K562 (cell line): ENCODE data around the gene SLC4A5. TPM values are rescaled to one million over a fixed set of nuclear protein-coding genes. Genes with fewer than 3 reads are reported as not detected.

ENCODE experiments used
- ATAC-seq: fragments of 200-7000 bp; cut with Tn5 transposase; 3 replicates; pipeline ENCODE4 v1.9.1; 2020; ENCODE audit warnings: moderate library complexity
- BruUV-seq: library from RNA; stranded (reverse); fragments of 400-500 nt; replicated peaks from 2 replicates; lab custom pipeline; 2021; lab: Mats Ljungman, UMichigan
- CTCF ChIA-PET: fragments of 300-600 bp; formaldehyde crosslinking; extraction: SDS; loops from one replicate; lab custom pipeline; 2021; ENCODE audit warnings: low intra/inter-chr PET ratio; lab: Yijun Ruan, JAX
- POLR2A ChIA-PET: fragments of 300-600, 350-650 bp; sonication (Branson Sonifier 250); formaldehyde crosslinking; extraction: SDS; loops from one replicate; lab custom pipeline; 2021; ENCODE audit warnings: antibody characterized with exemption, inconsistent platforms; lab: Yijun Ruan, JAX
- DNase-seq, 4 experiments: peaks; one replicate each; pipeline versions ENCODE4 v3.0.0 to v3.0.0-alpha.2; 2011 to 2018; ENCODE audit warnings: low spot score in 3 of 4, mixed read lengths in 3 of 4; ENCODE audit errors: extremely low read depth in 1 of 4
- FAIRE-seq: peaks from 2 replicates; lab custom pipeline; 2011; peaks lifted over from hg19 to GRCh38; lab: Jason Lieb, UNC
- H2AFZ ChIP-seq: 2 replicates; pipeline ENCODE4 v1.6.0; 2011; ENCODE audit warnings: low read depth, low read length, control low read depth, inconsistent platforms
- H3K27ac ChIP-seq: fragments of 200-600 bp; 3 replicates; pipeline ENCODE4 v1.8.0; 2011; ENCODE audit warnings: low read depth, mild to moderate bottlenecking, control low read depth, inconsistent platforms, low read length, moderate library complexity, mixed read lengths; ENCODE audit errors: extremely low read depth
- H3K27me3 ChIP-seq, 2 experiments: fragments of 300-600 bp in 1 of 2; 2 replicates in 1 of 2; 3 replicates in 1 of 2; pipeline versions ENCODE4 v1.6.0 to v1.8.0; 2011; ENCODE audit warnings: inconsistent platforms in 2 of 2, low read length in 2 of 2, mild to moderate bottlenecking in 1 of 2, mixed read lengths in 1 of 2, moderate library complexity in 1 of 2; ENCODE audit not compliant: control insufficient read depth in 2 of 2, insufficient read depth in 2 of 2
- H3K36me3 ChIP-seq: fragments of 300-600 bp; 3 replicates; pipeline ENCODE4 v1.8.0; 2011; ENCODE audit warnings: mild to moderate bottlenecking, low read length, inconsistent platforms; ENCODE audit not compliant: control insufficient read depth, insufficient read depth
- H3K4me1 ChIP-seq, 2 experiments: fragments of 200-600 bp in 1 of 2; replicated peaks in 1 of 2; 2 replicates in 1 of 2; 3 replicates in 1 of 2; pipeline versions ENCODE4 v1.5.1 to v1.8.0; 2011; ENCODE audit warnings: inconsistent platforms in 2 of 2, low read length in 2 of 2, mild to moderate bottlenecking in 1 of 2, mixed read lengths in 1 of 2, moderate library complexity in 1 of 2; ENCODE audit not compliant: control insufficient read depth in 2 of 2, insufficient read depth in 2 of 2
- H3K4me2 ChIP-seq: 2 replicates; pipeline ENCODE4 v1.6.1; 2011; ENCODE audit warnings: low read length, control low read depth, inconsistent platforms, mixed read lengths; ENCODE audit not compliant: insufficient read depth
- H3K4me3 ChIP-seq: fragments of 200-600 bp; sonication (generic), shearing (Covaris generic); 2 replicates; pipeline ENCODE4 v1.5.1; 2016; ENCODE audit warnings: control low read depth, inconsistent platforms
- H3K79me2 ChIP-seq: fragments of 200-600 bp; 3 replicates; pipeline ENCODE4 v1.8.0; 2011; ENCODE audit warnings: low read length, inconsistent platforms; ENCODE audit not compliant: control insufficient read depth, insufficient read depth
- H3K9ac ChIP-seq, 2 experiments: 2 replicates each; pipeline versions ENCODE4 v1.6.0 to v1.6.1; 2011; ENCODE audit warnings: low read depth in 2 of 2, low read length in 2 of 2, control low read depth in 1 of 2, inconsistent platforms in 1 of 2, mild to moderate bottlenecking in 1 of 2, mixed read lengths in 1 of 2; ENCODE audit not compliant: insufficient read depth in 1 of 2
- H3K9me1 ChIP-seq: one replicate; pipeline ENCODE4 v1.6.0; 2011; ENCODE audit warnings: inconsistent platforms, mild to moderate bottlenecking, low read length, moderate library complexity; ENCODE audit not compliant: control insufficient read depth, insufficient read depth
- H3K9me3 ChIP-seq: replicated peaks from 2 replicates; pipeline ENCODE4 v1.5.1; 2011; ENCODE audit warnings: low read depth, low read length, inconsistent platforms; ENCODE audit not compliant: control insufficient read depth, insufficient read depth
- H4K20me1 ChIP-seq: replicated peaks from 2 replicates; pipeline ENCODE4 v1.6.1; 2011; ENCODE audit warnings: low read length, inconsistent platforms, mixed read lengths; ENCODE audit not compliant: control insufficient read depth, insufficient read depth
- CEBPB ChIP-seq: fragments of 450-650 bp; IDR thresholded peaks from 2 replicates; pipeline ENCODE4 v1.6.1; 2016; ENCODE audit warnings: missing genetic modification characterization, missing compliant biosample characterization
- NCOA1 ChIP-seq: fragments of 450-650 bp; IDR thresholded peaks from 2 replicates; pipeline ENCODE4 v1.6.1; 2016; ENCODE audit warnings: low read depth
- RFX1 ChIP-seq: fragments of 450-650 bp; IDR thresholded peaks from 2 replicates; pipeline ENCODE4 v1.6.1; 2016; ENCODE audit warnings: mild to moderate bottlenecking, moderate library complexity
- ZNF699 ChIP-seq: fragments of 250-450 bp; sonication (Bioruptor Pico); IDR thresholded peaks from 2 replicates; pipeline ENCODE4 v1.8.0; 2021; ENCODE audit warnings: mild to moderate bottlenecking, moderate library complexity; ENCODE audit not compliant: insufficient replicate concordance
- WGBS: fragments of 100-300 bp; shearing (Covaris generic); methylation state at CpG from one replicate; pipeline ENCODE4 v1.1.6; 2016; ENCODE audit warnings: low coverage, mixed read lengths; ENCODE audit not compliant: insufficient coverage; ENCODE audit errors: missing lambda C conversion rate; 5-methylcytosine and 5-hydroxymethylcytosine counted together
- in situ Hi-C: fragments of 300-500 bp; cut with MboI; formaldehyde crosslinking; loops from 4 replicates; pipeline ENCODE4 v1.15.0; 2018; ENCODE audit warnings: inconsistent platforms, mixed read lengths
- intact Hi-C: fragments of 100-400 bp; cut with micrococcal nuclease; formaldehyde crosslinking; loops from 2 replicates; pipeline ENCODE4 v1.14.2; 2022
- polyA plus RNA-seq, 8 experiments: library from polyadenylated mRNA; depleted of rRNA in 4 of 8; stranded (reverse) in 5 of 8; unstranded in 3 of 8; fragments of >200 nt; fragmentation: Nextera tagmentation in 2 of 8; fragmentation: Illumina TruSeq in 1 of 8; extraction: Ambion mirVana in 2 of 8; extraction: Trizol in 1 of 8; gene quantifications; 2 replicates each; pipeline versions ENCODE4 v1.2.1 to v1.2.3, GENCODE V29; 2011 to 2014; ENCODE audit warnings: inconsistent platforms in 1 of 8, missing spikeins in 1 of 8
- total RNA-seq, 7 experiments: library from RNA; depleted of rRNA in 6 of 7; stranded (reverse); fragments of >200 nt in 6 of 7; fragmentation: Illumina TruSeq in 2 of 7; extraction: Trizol in 2 of 7; gene quantifications; 2 replicates each; pipeline versions ENCODE4 v1.2.1 to v1.2.3, GENCODE V29; 2011 to 2021; ENCODE audit warnings: low replicate concordance in 1 of 7

The SLC4A5 gene
- total and polyA plus RNA-seq, 9 of the 15 experiments (the other 6 are each of a cell fraction or from before 2014, with no cell fraction given) = 0.03 to 0.77 (median 0.14) TPM; not detected in 1

GRCh38 chr2:74385396-74385795 is 42.2 kb upstream of the SLC4A5 start:
- FAIRE-seq (no peak), DNase-seq (no peak), ATAC-seq (peak; percentile 31; the same call in 2 of the 3 replicates)
- POLR2A ChIA-PET = interaction anchor here (0.7 to 0.9 kb wide), 2 partner anchors 10 to 15 kb away, joined by 3 to 4 read pairs; no protein-coding TSS in a partner anchor
- 81% methylated on average over 8 of the region's 8 CpGs for WGBS
- Histone ChIP-seq H2AFZ (no peak overlapping the region), H3K9me3 (no peaks in the 10 kb centered on the region), H3K4me2 (no peak overlapping the region), H3K27ac (no peak overlapping the region), H3K79me2 (peaks cover 20% of the 10 kb centered on the region; the same call in 2 of the 3 replicates), H3K27me3 (no peaks in the 10 kb centered on the region), H3K4me3 (no peak overlapping the region), H3K9ac (no peak overlapping the region), H3K36me3 (peaks cover 12% of the 10 kb centered on the region; the same call in 2 of the 3 replicates), H3K9me1 (no peaks in the 10 kb centered on the region), H4K20me1 (0 out of 2 replicates have a peak, but pooled peaks cover 3% of the 10 kb centered on the region), H3K4me1 (peaks cover under 1 to 20% of the 10 kb centered on the region in 2 experiments; a peak in 2 of 5 replicates)
- no TSS peak for BruUV-seq
- TF ChIP-seq CEBPB (tag) (0 out of 2 replicates have a peak, but pooled peaks have one; percentile 12), RFX1 (peak; percentile 81), NCOA1 (no peak)
- intact Hi-C loops = no loop called here
- in situ Hi-C loops = no loop called here
- CTCF ChIA-PET = interaction anchor here (0.5 kb wide), 1 partner anchor 68 kb away, joined by 3 read pairs; no protein-coding TSS in a partner anchor

- H3K4me2 ChIP-seq = no peak overlapping the region
These were observed 40.8 kb upstream of the SLC4A5 start for GRCh38 chr2:74384051-74384450.

More at GRCh38 chr2:74384051-74384450, 40.8 kb upstream of the SLC4A5 start:
- H3K9ac ChIP-seq = no peak overlapping the region
- POLR2A ChIA-PET = no interaction called here
- intact Hi-C loops (no loop called here), in situ Hi-C loops (no loop called here)
- no peak overlapping the region for H3K27ac ChIP-seq
- H3K9me3 ChIP-seq = no peaks in the 10 kb centered on the region
- TF ChIP-seq ZNF699 = no peak
- 62% methylated on average over 3 of the region's 3 CpGs for WGBS
- H2AFZ ChIP-seq = no peak overlapping the region
- BruUV-seq = no TSS peak
- no peaks in the 10 kb centered on the region for H3K9me1 ChIP-seq
- H3K4me1 ChIP-seq = peaks cover 8 to 24% of the 10 kb centered on the region in 2 experiments; a peak in 4 of 5 replicates
- ATAC-seq = no peak
- FAIRE-seq = no peak
- H3K36me3 ChIP-seq = peaks cover 12% of the 10 kb centered on the region; the same call in 2 of the 3 replicates
- H3K27me3 ChIP-seq = no peaks in the 10 kb centered on the region
- DNase-seq = no peak
- CTCF ChIA-PET = no interaction called here
- no peak overlapping the region for H3K4me3 ChIP-seq
- peaks cover 17% of the 10 kb centered on the region; the same call in 2 of the 3 replicates for H3K79me2 ChIP-seq
- peaks cover 3% of the 10 kb centered on the region; the same call in 1 of the 2 replicates for H4K20me1 ChIP-seq
